Smooth muscle cell (in vitro differentiated cells): ENCODE results near the gene NDUFS5. TPM values are rescaled to one million over a fixed set of nuclear protein-coding genes. Genes with fewer than 3 reads are reported as not detected.
"Not testable (repeated sequence)": the region's sequence is repeated elsewhere in the genome, so short reads cannot be mapped to it uniquely, and the experiment has no call there.

ENCODE experiments used
- DNase-seq: peaks from one replicate; lab custom pipeline; 2025; ENCODE audit not compliant: unreplicated experiment; lab: John Stamatoyannopoulos, UW
- H2AFZ ChIP-seq: fragments of 200-600 bp; sonication (generic); 2 replicates; pipeline ENCODE4 v1.6.0; 2016; ENCODE audit warnings: antibody characterized with exemption, low read depth, mild to moderate bottlenecking
- H3F3A ChIP-seq: fragments of 200-600 bp; sonication (generic); 2 replicates; pipeline ENCODE4 v1.6.0; 2017; ENCODE audit warnings: antibody characterized with exemption, low read depth
- H3K27ac ChIP-seq: fragments of 200-600 bp; sonication (generic); 2 replicates; pipeline ENCODE4 v1.5.1; 2016; ENCODE audit warnings: low read depth, mild to moderate bottlenecking
- H3K27me3 ChIP-seq: fragments of 200-600 bp; sonication (generic); 2 replicates; pipeline ENCODE4 v1.6.1; 2016; ENCODE audit warnings: low read depth, mild to moderate bottlenecking
- H3K36me3 ChIP-seq: fragments of 200-600 bp; sonication (generic); 2 replicates; pipeline ENCODE4 v1.5.1; 2016; ENCODE audit warnings: low read depth
- H3K4me1 ChIP-seq: fragments of 200-600 bp; sonication (generic); 2 replicates; pipeline ENCODE4 v1.5.1; 2016; ENCODE audit warnings: low read depth
- H3K4me2 ChIP-seq: fragments of 200-600 bp; sonication (generic); 2 replicates; pipeline ENCODE4 v1.6.0; 2016; ENCODE audit warnings: mild to moderate bottlenecking
- H3K4me3 ChIP-seq: fragments of 200-600 bp; sonication (generic); 2 replicates; pipeline ENCODE4 v1.5.1; 2016; ENCODE audit warnings: mild to moderate bottlenecking
- H3K79me2 ChIP-seq: fragments of 200-600 bp; sonication (generic); 2 replicates; pipeline ENCODE4 v1.6.0; 2016; ENCODE audit warnings: low read depth, mild to moderate bottlenecking
- H3K9ac ChIP-seq: fragments of 200-600 bp; sonication (generic); 2 replicates; pipeline ENCODE4 v1.6.0; 2016; ENCODE audit warnings: low read depth
- H3K9me3 ChIP-seq: fragments of 200-600 bp; sonication (generic); replicated peaks from 2 replicates; pipeline ENCODE4 v1.5.1; 2016; ENCODE audit warnings: low read depth
- H4K20me1 ChIP-seq: fragments of 200-600 bp; sonication (generic); 2 replicates; pipeline ENCODE4 v1.6.0; 2016; ENCODE audit warnings: low read depth
- WGBS: methylation state at CpG from one replicate; pipeline ENCODE4 v1.1.7; 2016; ENCODE audit warnings: low lambda C conversion rate; 5-methylcytosine and 5-hydroxymethylcytosine counted together
- polyA plus RNA-seq: library from polyadenylated mRNA; unstranded; fragments of >200 nt; fragmentation: Nextera tagmentation; extraction: Ambion mirVana; gene quantifications from 2 replicates; pipeline ENCODE4 v1.2.1, GENCODE V29; 2016
- total RNA-seq: library from RNA; depleted of rRNA; stranded (reverse); fragments of >200 nt; gene quantifications from 2 replicates; pipeline ENCODE4 v1.2.3, GENCODE V29; 2014
- TF ChIP-seq, protein P1 (sequence below): fragments of 200-600 bp; sonication (generic); IDR thresholded peaks from 2 replicates; pipeline ENCODE4 v1.5.1; 2017; ENCODE audit warnings: borderline replicate concordance, mild to moderate bottlenecking, antibody characterized with exemption; ENCODE audit not compliant: insufficient read depth, poor library complexity, severe bottlenecking

The NDUFS5 gene
- total and polyA plus RNA-seq, 2 experiments from 2014 or later, result 831 to 884 TPM

DNA sequence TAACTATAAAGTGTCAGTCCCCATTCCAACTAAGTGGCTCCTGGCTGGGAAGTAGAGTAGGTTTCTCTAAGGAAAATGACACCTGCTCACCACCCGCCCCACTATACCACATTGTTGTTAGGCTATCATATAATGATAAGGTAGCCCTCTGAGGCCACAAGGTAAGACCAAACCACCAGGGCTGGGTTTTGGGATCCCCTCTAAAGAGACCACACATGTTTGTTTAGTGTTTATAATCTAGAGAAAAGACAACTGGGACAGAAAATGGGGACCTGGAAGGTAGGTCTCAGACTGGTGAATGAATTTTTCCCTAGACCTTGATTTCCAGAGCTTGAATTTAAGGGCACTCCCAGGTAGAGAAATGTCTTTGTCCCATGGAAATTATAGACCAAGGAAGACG is 19.9 kb upstream of the NDUFS5 start:
- Histone ChIP-seq H4K20me1 (peaks cover 43% of the 10 kb centered on the region), H2AFZ (no peak overlapping the region), H3F3A (peaks cover 25% of the 10 kb centered on the region), H3K4me3 (no peak overlapping the region), H3K4me1 (no peaks in the 10 kb centered on the region), H3K27me3 (no peaks in the 10 kb centered on the region), H3K4me2 (no peak overlapping the region), H3K9ac (no peak overlapping the region), H3K27ac (no peak overlapping the region), H3K79me2 (no peaks in the 10 kb centered on the region), H3K36me3 (peaks cover 33% of the 10 kb centered on the region), H3K9me3 (no peaks in the 10 kb centered on the region)
- TF ChIP-seq, protein P1, sequence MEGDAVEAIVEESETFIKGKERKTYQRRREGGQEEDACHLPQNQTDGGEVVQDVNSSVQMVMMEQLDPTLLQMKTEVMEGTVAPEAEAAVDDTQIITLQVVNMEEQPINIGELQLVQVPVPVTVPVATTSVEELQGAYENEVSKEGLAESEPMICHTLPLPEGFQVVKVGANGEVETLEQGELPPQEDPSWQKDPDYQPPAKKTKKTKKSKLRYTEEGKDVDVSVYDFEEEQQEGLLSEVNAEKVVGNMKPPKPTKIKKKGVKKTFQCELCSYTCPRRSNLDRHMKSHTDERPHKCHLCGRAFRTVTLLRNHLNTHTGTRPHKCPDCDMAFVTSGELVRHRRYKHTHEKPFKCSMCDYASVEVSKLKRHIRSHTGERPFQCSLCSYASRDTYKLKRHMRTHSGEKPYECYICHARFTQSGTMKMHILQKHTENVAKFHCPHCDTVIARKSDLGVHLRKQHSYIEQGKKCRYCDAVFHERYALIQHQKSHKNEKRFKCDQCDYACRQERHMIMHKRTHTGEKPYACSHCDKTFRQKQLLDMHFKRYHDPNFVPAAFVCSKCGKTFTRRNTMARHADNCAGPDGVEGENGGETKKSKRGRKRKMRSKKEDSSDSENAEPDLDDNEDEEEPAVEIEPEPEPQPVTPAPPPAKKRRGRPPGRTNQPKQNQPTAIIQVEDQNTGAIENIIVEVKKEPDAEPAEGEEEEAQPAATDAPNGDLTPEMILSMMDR, result no peak
- DNase-seq, result no peak
- 100% methylated on average over 2 of the region's 2 CpGs for WGBS

DNA sequence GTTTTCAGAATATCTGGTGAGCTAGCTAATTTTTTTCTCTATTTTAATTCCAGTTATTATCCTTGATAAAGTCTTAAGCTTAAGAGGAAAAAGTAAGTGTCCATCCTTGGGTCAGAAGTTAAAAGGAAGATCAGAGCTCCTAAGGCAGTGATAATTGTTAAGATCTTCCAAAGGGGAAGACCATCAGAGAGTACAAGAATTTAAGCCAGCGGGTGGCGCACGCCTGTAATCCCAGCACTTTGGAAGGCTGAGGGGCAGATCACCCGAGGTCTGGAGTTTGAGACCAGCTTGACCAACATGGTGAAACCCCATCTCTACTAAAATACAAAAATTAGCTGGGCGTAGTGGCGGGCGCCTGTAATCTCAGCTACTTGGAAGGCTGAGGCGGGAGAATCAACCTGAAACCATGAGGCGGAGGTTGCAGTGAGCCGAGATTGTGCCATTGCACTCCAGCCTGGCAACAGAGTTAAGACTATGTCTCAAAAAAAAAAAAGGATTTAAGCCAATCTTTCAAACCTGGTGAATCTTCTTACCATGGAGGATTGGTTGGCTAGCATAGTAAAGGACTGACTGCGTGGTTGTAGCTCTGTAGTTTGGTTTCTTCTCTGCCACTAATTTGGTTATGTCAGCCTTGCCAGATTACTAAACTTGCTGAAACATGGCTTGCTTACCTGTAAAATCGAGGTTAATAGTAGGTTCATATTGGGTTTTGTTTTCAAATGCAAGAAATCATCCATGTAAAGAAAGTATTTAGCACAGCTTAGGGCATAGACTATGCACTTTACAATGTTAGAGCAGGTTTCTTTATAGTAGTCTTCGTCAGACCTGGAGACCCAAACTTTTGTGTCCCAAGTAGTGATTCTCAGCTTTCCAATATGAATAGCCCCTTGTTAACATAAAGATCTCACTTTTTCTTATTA is 19.2 kb upstream of the NDUFS5 start:
- Histone ChIP-seq H3K27me3 (no peaks in the 10 kb centered on the region), H3K79me2 (no peaks in the 10 kb centered on the region), H3K27ac (no peak overlapping the region), H3F3A (peaks cover 25% of the 10 kb centered on the region), H3K4me2 (no peak overlapping the region), H3K4me3 (no peak overlapping the region), H2AFZ (no peak overlapping the region), H3K4me1 (no peaks in the 10 kb centered on the region), H3K9ac (no peak overlapping the region), H4K20me1 (peaks cover 36% of the 10 kb centered on the region), H3K9me3 (no peaks in the 10 kb centered on the region), H3K36me3 (peaks cover 33% of the 10 kb centered on the region)
- no peak for DNase-seq
- TF ChIP-seq, protein P1, result no peak
- WGBS, result 97% methylated on average over 13 of the region's 13 CpGs

DNA sequence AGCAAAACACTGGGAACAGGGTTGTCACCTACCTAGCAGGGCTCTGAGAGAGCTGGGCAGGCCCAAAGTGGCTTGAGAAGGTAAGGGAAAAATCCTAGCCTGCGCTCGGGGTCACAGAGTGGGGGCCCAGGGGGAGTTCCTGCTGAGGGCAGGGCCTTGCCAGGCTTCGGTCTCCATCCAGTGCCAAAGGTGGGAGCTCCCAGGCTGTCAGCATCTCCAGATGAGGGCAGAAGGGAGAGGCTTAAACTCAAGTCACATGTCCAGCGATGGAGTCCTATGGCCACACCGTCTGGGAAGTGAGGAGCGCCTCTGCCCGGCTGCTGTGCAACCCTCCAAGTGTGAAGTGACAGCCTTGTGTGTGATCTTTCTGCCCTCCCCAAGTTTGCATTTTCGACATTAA is 11.2 kb upstream of the NDUFS5 start:
- H4K20me1 ChIP-seq, H3K4me1 ChIP-seq, H3K9me3 ChIP-seq, H3K79me2 ChIP-seq, H3K36me3 ChIP-seq, H3K4me3 ChIP-seq, H3K27me3 ChIP-seq, H3K9ac ChIP-seq, H3K27ac ChIP-seq, H3F3A ChIP-seq, H2AFZ ChIP-seq, H3K4me2 ChIP-seq, DNase-seq: not testable (repeated sequence)
- 93% methylated on average over 8 of the region's 8 CpGs for WGBS

DNA sequence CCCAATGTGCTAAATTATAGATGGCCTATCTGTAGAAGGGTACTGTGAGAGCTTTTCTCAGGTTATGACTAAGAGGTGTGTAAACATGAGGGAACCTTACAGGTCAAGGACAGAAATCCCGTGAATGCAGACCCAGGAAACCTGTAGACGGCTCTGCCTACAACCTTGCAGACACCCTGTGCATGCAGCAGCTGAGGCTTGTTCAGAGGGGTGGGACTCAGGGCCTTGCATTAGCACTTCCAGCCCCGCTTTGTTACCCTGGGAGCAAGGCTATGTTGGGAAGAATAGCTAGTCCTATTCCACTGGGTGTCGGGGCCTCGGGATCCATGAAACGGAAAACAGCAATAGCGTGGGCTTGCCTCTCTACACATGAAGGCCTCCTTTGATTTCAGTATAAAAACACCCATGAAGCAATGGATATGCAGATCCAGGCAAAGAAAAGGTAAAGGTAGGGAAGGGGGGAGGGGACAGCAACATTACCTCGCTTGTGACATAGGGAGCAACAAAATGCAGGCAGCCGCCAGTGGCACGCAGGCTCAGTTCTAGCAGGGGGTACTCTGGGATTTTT is 9.5 kb upstream of the NDUFS5 start:
- H4K20me1 ChIP-seq, result no peaks in the 10 kb centered on the region
- WGBS, result 67% methylated on average over 10 of the region's 10 CpGs

More for the DNA sequence above, 9.5 kb upstream of the NDUFS5 start:
- Histone ChIP-seq H3K9me3 (no peaks in the 10 kb centered on the region), H3K4me3 (no peak overlapping the region), H3K4me2 (no peak overlapping the region), H3K9ac (no peak overlapping the region), H3K27me3 (no peaks in the 10 kb centered on the region), H3K36me3 (no peaks in the 10 kb centered on the region), H3K79me2 (no peaks in the 10 kb centered on the region), H3F3A (no peaks in the 10 kb centered on the region), H3K27ac (no peak overlapping the region), H3K4me1 (no peaks in the 10 kb centered on the region), H2AFZ (no peak overlapping the region)
- DNase-seq, result no peak
- TF ChIP-seq, protein P1, result no peak
